Activated B cell treated with CpG ODN at 0.5 μM for 24 hours (primary cell): ENCODE results near the gene APBA2. TPM values are rescaled to one million over a fixed set of nuclear protein-coding genes. Genes with fewer than 3 reads are reported as not detected.

Experiments
- ATAC-seq: fragments of 200-7000 bp; cut with Tn5 transposase; one replicate; pipeline ENCODE4 v1.10.0; 2021; ENCODE audit warnings: low read depth, mild to moderate bottlenecking, moderate library complexity
- CTCF ChIA-PET: fragments of 350-600 bp; sonication (Branson Sonifier 250); formaldehyde crosslinking; loops from one replicate; lab custom pipeline; 2021; ENCODE audit warnings: antibody characterized with exemption; lab: Charles Lee
- POLR2A ChIA-PET: fragments of 350-600 bp; sonication (Branson Sonifier 250); formaldehyde crosslinking; loops from one replicate; lab custom pipeline; 2021; ENCODE audit warnings: antibody characterized with exemption; lab: Charles Lee
- DNase-seq: peaks from one replicate; pipeline ENCODE4 v3.0.0; 2022
- H3K27ac Mint-ChIP-seq: one replicate; pipeline ENCODE4 v1.8.0; 2020; ENCODE audit warnings: mixed read lengths
- H3K27me3 Mint-ChIP-seq: one replicate; pipeline ENCODE4 v1.8.0; 2021; ENCODE audit warnings: mixed read lengths
- H3K36me3 Mint-ChIP-seq: one replicate; pipeline ENCODE4 v1.8.0; 2021; ENCODE audit warnings: low read depth, mixed read lengths
- H3K4me1 Mint-ChIP-seq: one replicate; pipeline ENCODE4 v1.8.0; 2021; ENCODE audit warnings: mixed read lengths
- H3K4me3 Mint-ChIP-seq: one replicate; pipeline ENCODE4 v1.8.0; 2020; ENCODE audit warnings: mild to moderate bottlenecking, mixed read lengths
- H3K9me3 Mint-ChIP-seq: one replicate; pipeline ENCODE4 v1.8.0; 2020; ENCODE audit warnings: mixed read lengths
- CTCF ChIP-seq: fragments of 200-600 bp; IDR thresholded peaks from one replicate; pipeline ENCODE4 v1.8.0; 2022; ENCODE audit warnings: antibody characterized with exemption, mild to moderate bottlenecking
- intact Hi-C: fragments of 100-400 bp; cut with micrococcal nuclease; formaldehyde crosslinking; loops from one replicate; pipeline ENCODE4 v1.15.1; 2024
- total RNA-seq: library from RNA; stranded (reverse); gene quantifications from 2 replicates; pipeline ENCODE4 v1.2.3, GENCODE V29; 2022

The APBA2 gene
- total RNA-seq, 1 donor from 2014 or later, result not detected

GRCh38 chr15:28885128-28885629 is 595 bp upstream of the APBA2 start:
- ChIA-PET POLR2A (no interaction called here), CTCF (no interaction called here)
- intact Hi-C loops, result no loop called here
- Mint-ChIP-seq H3K36me3 (no peaks in the 10 kb centered on the region), H3K27me3 (peaks cover 24% of the 10 kb centered on the region), H3K9me3 (no peaks in the 10 kb centered on the region), H3K27ac (no peak overlapping the region), H3K4me1 (no peaks in the 10 kb centered on the region), H3K4me3 (no peak overlapping the region)
- no peak for TF ChIP-seq CTCF
- no peak for ATAC-seq
- no peak for DNase-seq

GRCh38 chr15:28886431-28887338 is 911 bp downstream of the APBA2 start:
- POLR2A ChIA-PET, result no interaction called here
- DNase-seq, result no peak
- Mint-ChIP-seq H3K27ac (no peak overlapping the region), H3K27me3 (peaks cover 24% of the 10 kb centered on the region), H3K4me1 (no peaks in the 10 kb centered on the region), H3K9me3 (no peaks in the 10 kb centered on the region), H3K4me3 (no peak overlapping the region), H3K36me3 (no peaks in the 10 kb centered on the region)
- CTCF ChIA-PET, result no interaction called here
- TF ChIP-seq CTCF, result no peak
- ATAC-seq, result no peak
- intact Hi-C loops, result no loop called here

DNA sequence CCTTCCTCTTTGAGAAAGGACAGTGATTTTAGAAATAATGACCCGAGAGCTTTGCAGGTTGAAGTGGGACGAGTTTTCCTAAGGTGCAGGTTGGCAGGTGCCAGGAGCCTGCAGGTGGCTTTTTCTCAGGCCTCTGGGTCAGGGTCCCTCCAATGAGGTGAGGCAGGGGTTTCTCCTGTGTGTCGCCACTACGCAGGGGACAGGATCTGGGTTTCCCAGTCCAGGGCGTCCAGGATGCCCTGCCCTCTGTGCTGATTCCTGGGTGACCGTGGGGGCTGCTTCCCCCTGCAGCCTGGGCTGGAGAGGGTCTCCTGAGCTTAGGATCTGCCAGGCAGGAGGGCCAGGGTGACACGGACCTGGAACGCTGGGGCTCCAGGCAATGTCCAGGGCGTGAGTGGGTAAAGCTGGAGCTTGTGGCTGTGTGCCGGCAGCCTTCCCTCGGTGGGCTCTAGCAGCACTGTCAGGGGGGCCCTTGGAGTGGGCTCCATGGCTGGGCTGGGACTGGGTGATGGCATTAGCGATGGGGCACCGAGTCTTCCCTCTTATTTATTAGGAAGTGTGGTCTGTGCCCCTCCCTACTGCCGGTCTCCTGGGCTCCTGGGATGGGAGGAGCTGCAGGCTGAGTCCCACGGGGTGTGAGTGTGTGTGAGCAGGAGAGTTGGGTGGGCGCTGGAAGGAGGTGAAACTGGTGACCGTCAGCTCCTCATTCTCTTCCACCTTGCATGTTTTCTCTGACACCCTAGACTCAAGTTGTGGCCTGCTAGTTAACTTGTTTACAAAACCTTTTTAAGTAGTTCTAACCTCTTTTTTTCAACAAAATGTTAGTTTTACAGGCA is 1.8 kb downstream of the APBA2 start:
- Mint-ChIP-seq H3K9me3 (no peaks in the 10 kb centered on the region), H3K4me1 (no peaks in the 10 kb centered on the region), H3K27me3 (peaks cover 24% of the 10 kb centered on the region), H3K4me3 (no peak overlapping the region), H3K36me3 (no peaks in the 10 kb centered on the region), H3K27ac (no peak overlapping the region)
- no peak for TF ChIP-seq CTCF
- POLR2A ChIA-PET, result no interaction called here
- intact Hi-C loops, result no loop called here
- CTCF ChIA-PET, result no interaction called here
- ATAC-seq, result no peak
- DNase-seq, result no peak

DNA sequence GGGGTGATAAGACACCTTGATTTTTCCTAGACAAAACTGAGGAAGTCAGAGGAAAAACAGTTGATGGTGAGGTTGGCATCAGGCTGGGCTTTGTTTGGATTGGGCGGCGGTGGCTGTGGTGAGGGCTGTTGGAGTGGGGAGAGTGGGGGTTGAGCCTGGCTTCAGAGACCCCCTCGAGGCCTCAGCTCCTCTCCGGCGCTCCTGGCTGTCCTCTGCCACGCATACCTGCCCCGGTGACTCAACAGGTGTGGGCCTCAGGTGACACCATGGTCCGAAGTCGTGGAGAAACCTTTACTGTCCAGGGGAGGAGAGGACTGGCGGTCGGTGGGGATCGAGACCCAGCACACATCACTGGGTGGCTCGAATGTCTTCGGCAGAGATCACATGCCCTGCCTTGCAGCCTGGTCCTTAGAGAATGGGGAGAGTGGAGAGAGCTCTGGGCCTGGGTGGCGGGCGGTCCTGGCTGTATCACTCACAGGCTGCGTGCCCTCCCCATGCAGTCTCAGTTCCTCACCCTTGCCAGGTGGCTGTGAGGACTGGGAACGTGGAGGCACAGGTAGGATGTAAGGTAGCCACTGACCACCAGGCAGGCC is 2.6 kb downstream of the APBA2 start:
- no peak for TF ChIP-seq CTCF
- no peak for ATAC-seq
- H3K27ac Mint-ChIP-seq, result no peak overlapping the region
- no peaks in the 10 kb centered on the region for H3K36me3 Mint-ChIP-seq
- DNase-seq, result no peak
- H3K4me1 Mint-ChIP-seq, result no peaks in the 10 kb centered on the region
- ChIA-PET CTCF (no interaction called here), POLR2A (no interaction called here)
- H3K4me3 Mint-ChIP-seq, result no peak overlapping the region
- intact Hi-C loops, result no loop called here
- no peaks in the 10 kb centered on the region for H3K9me3 Mint-ChIP-seq
- peaks cover 24% of the 10 kb centered on the region for H3K27me3 Mint-ChIP-seq
